H9 (cell line): ENCODE data around the gene ARHGAP24. TPM values are rescaled to one million over a fixed set of nuclear protein-coding genes. Genes with fewer than 3 reads are reported as not detected.

Experiments used
- DNase-seq: peaks from one replicate; pipeline ENCODE4 v3.0.0-alpha.2; 2017
- H2AFZ ChIP-seq: one replicate; pipeline ENCODE4 v1.6.1; 2013; ENCODE audit warnings: mild to moderate bottlenecking, low read length, control low read depth, moderate library complexity
- H2AK5ac ChIP-seq: 2 replicates; pipeline ENCODE4 v1.6.1; 2013; ENCODE audit warnings: low read length, control low read depth, mixed read lengths; ENCODE audit not compliant: insufficient read length
- H2BK120ac ChIP-seq: one replicate; pipeline ENCODE4 v1.6.1; 2013; ENCODE audit warnings: low read depth, mild to moderate bottlenecking, low read length, control low read depth, inconsistent platforms; ENCODE audit not compliant: poor library complexity, severe bottlenecking
- H2BK12ac ChIP-seq: 2 replicates; pipeline ENCODE4 v1.6.1; 2013; ENCODE audit warnings: low read length, control low read depth, mixed read lengths, low read depth; ENCODE audit not compliant: insufficient read length
- H2BK15ac ChIP-seq: 2 replicates; pipeline ENCODE4 v1.6.1; 2013; ENCODE audit warnings: low read depth, low read length, control low read depth
- H2BK20ac ChIP-seq: one replicate; pipeline ENCODE4 v1.6.1; 2013; ENCODE audit warnings: low read depth, mild to moderate bottlenecking, low read length, control low read depth, inconsistent platforms; ENCODE audit not compliant: poor library complexity, severe bottlenecking
- H2BK5ac ChIP-seq: 2 replicates; pipeline ENCODE4 v1.6.1; 2013; ENCODE audit warnings: low read length, control low read depth, mixed read lengths; ENCODE audit not compliant: insufficient read length
- H3K14ac ChIP-seq: 2 replicates; pipeline ENCODE4 v1.6.1; 2013; ENCODE audit warnings: low read length, control low read depth; ENCODE audit not compliant: insufficient read depth
- H3K18ac ChIP-seq: 2 replicates; pipeline ENCODE4 v1.6.1; 2013; ENCODE audit warnings: low read depth, mild to moderate bottlenecking, mixed read lengths, low read length, control low read depth; ENCODE audit not compliant: insufficient read length
- H3K23ac ChIP-seq: 2 replicates; pipeline ENCODE4 v1.6.1; 2013; ENCODE audit warnings: low read length, control low read depth, mixed read lengths, low read depth; ENCODE audit not compliant: insufficient read length
- H3K23me2 ChIP-seq: 2 replicates; pipeline ENCODE4 v1.6.1; 2013; ENCODE audit warnings: low read depth, mild to moderate bottlenecking, mixed read lengths, low read length, control low read depth; ENCODE audit not compliant: insufficient read length, poor library complexity, severe bottlenecking
- H3K27ac ChIP-seq: 2 replicates; pipeline ENCODE4 v1.5.1; 2013; ENCODE audit warnings: low read length, control low read depth, mixed read lengths, low read depth; ENCODE audit not compliant: insufficient read length
- H3K27me3 ChIP-seq: 2 replicates; pipeline ENCODE4 v1.6.1; 2013; ENCODE audit warnings: low read length, control low read depth, inconsistent platforms; ENCODE audit not compliant: insufficient read depth
- H3K4ac ChIP-seq: 2 replicates; pipeline ENCODE4 v1.6.1; 2013; ENCODE audit warnings: low read depth, mild to moderate bottlenecking, control low read depth, inconsistent platforms, low read length, moderate library complexity
- H3K4me1 ChIP-seq: 2 replicates; pipeline ENCODE4 v1.6.1; 2013; ENCODE audit warnings: low read length, control low read depth, inconsistent platforms; ENCODE audit not compliant: insufficient read depth
- H3K4me2 ChIP-seq: 2 replicates; pipeline ENCODE4 v1.6.1; 2013; ENCODE audit warnings: low read length, control low read depth, mixed read lengths; ENCODE audit not compliant: insufficient read length, insufficient read depth
- H3K56ac ChIP-seq: 2 replicates; pipeline ENCODE4 v1.6.1; 2013; ENCODE audit warnings: low read depth, mild to moderate bottlenecking, mixed read lengths, low read length, control low read depth; ENCODE audit not compliant: insufficient read length
- H3K79me1 ChIP-seq: 2 replicates; pipeline ENCODE4 v1.6.1; 2013; ENCODE audit warnings: low read depth, mild to moderate bottlenecking, moderate library complexity, low read length, control low read depth, inconsistent platforms; ENCODE audit not compliant: insufficient read depth, poor library complexity, severe bottlenecking
- H3K79me2 ChIP-seq: 2 replicates; pipeline ENCODE4 v1.6.1; 2013; ENCODE audit warnings: low read length, control low read depth, inconsistent platforms; ENCODE audit not compliant: insufficient read depth
- H3K9ac ChIP-seq: 2 replicates; pipeline ENCODE4 v1.6.1; 2013; ENCODE audit warnings: low read length, control low read depth, mixed read lengths; ENCODE audit not compliant: insufficient read length; ENCODE audit errors: extremely low read depth
- H3K9me3 ChIP-seq: one replicate; pipeline ENCODE4 v1.6.1; 2013; ENCODE audit warnings: low read depth, low read length, inconsistent platforms; ENCODE audit not compliant: control insufficient read depth
- H3T11ph ChIP-seq: one replicate; pipeline ENCODE4 v1.6.1; 2013; ENCODE audit warnings: mild to moderate bottlenecking, low read length, control low read depth, inconsistent platforms
- H4K20me1 ChIP-seq: one replicate; pipeline ENCODE4 v1.6.1; 2013; ENCODE audit not compliant: control insufficient read depth, insufficient read length, insufficient read depth
- H4K5ac ChIP-seq: 2 replicates; pipeline ENCODE4 v1.6.1; 2013; ENCODE audit warnings: low read depth, mild to moderate bottlenecking, mixed read lengths, low read length, control low read depth; ENCODE audit not compliant: insufficient read length
- H4K8ac ChIP-seq: replicated peaks from 2 replicates; pipeline ENCODE4 v1.6.1; 2013; ENCODE audit warnings: low read length, control low read depth, mixed read lengths, low read depth; ENCODE audit not compliant: insufficient read length
- H4K91ac ChIP-seq: 2 replicates; pipeline ENCODE4 v1.6.1; 2013; ENCODE audit warnings: low read depth, mild to moderate bottlenecking, moderate library complexity, mixed read lengths, low read length, control low read depth; ENCODE audit not compliant: insufficient read length
- H3K27ac Mint-ChIP-seq, 3 experiments: 2 replicates in 2 of 3; 3 replicates in 1 of 3; pipeline ENCODE4 v1.8.0; 2020 to 2021; ENCODE audit warnings: mixed read lengths in 3 of 3, mild to moderate bottlenecking in 1 of 3, moderate library complexity in 1 of 3
- H3K27me3 Mint-ChIP-seq: 2 replicates; pipeline ENCODE4 v1.8.0; 2021; ENCODE audit warnings: low read depth, mild to moderate bottlenecking, moderate library complexity, mixed read lengths
- H3K36me3 Mint-ChIP-seq, 3 experiments: 2 replicates in 2 of 3; 3 replicates in 1 of 3; pipeline ENCODE4 v1.8.0; 2020 to 2021; ENCODE audit warnings: low read depth in 3 of 3, mixed read lengths in 3 of 3; ENCODE audit not compliant: insufficient read depth in 1 of 3
- H3K4me1 Mint-ChIP-seq, 2 experiments: 2 replicates each; pipeline ENCODE4 v1.8.0; 2020; ENCODE audit warnings: mixed read lengths in 2 of 2
- H3K4me3 Mint-ChIP-seq, 2 experiments: 2 replicates in 1 of 2; 3 replicates in 1 of 2; pipeline ENCODE4 v1.8.0; 2020 to 2021; ENCODE audit warnings: mild to moderate bottlenecking in 2 of 2, mixed read lengths in 2 of 2, moderate library complexity in 1 of 2
- H3K9me3 Mint-ChIP-seq, 2 experiments: 2 replicates in 1 of 2; 3 replicates in 1 of 2; pipeline ENCODE4 v1.8.0; 2020; ENCODE audit warnings: mild to moderate bottlenecking in 2 of 2, mixed read lengths in 2 of 2, moderate library complexity in 1 of 2
- WGBS: extraction: QIAGEN DNeasy Blood & Tissue Kit; methylation state at CpG from one replicate; pipeline ENCODE4 v1.1.7; 2013; ENCODE audit warnings: missing lambda C conversion rate, low lambda C conversion rate, mixed read lengths; ENCODE audit not compliant: insufficient read length; ENCODE audit errors: extremely low coverage; 5-methylcytosine and 5-hydroxymethylcytosine counted together
- total RNA-seq: library from RNA; stranded (reverse); gene quantifications from 2 replicates; pipeline ENCODE4 v1.2.1, GENCODE V29; 2021
- TF ChIP-seq, protein P1 (sequence below): fragments of 200-600 bp; sonication (generic); conservative IDR thresholded peaks from 3 replicates; pipeline ENCODE4 v1.8.0; 2021; ENCODE audit warnings: antibody characterized with exemption, mild to moderate bottlenecking

The ARHGAP24 gene
- total RNA-seq, 1 experiment from 2014 or later, result 0.37 TPM

DNA sequence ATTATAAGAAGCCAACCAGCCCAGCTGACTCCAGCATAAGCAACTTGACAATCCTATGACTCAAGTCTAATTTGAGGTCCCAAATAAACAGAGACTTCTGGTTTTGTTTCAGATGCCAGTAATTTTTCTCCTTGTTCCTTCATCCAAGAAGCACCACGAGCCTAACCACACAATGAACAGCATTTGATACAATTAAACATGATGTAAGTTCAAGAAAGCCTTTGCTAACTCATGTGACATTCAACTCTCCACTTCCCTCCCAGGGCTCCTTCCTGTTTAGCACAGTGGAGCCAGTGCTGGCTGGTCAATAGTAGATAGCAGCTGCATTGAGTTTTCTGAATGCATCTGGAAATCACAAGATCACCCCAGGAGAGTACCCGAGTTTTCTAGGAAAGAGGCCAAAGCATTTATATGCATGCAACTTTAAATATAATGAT is 206.3 kb downstream of the ARHGAP24 start:
- no peak overlapping the region for H3K56ac ChIP-seq
- H3K79me1 ChIP-seq, result no peaks in the 10 kb centered on the region
- TF ChIP-seq, protein P1, sequence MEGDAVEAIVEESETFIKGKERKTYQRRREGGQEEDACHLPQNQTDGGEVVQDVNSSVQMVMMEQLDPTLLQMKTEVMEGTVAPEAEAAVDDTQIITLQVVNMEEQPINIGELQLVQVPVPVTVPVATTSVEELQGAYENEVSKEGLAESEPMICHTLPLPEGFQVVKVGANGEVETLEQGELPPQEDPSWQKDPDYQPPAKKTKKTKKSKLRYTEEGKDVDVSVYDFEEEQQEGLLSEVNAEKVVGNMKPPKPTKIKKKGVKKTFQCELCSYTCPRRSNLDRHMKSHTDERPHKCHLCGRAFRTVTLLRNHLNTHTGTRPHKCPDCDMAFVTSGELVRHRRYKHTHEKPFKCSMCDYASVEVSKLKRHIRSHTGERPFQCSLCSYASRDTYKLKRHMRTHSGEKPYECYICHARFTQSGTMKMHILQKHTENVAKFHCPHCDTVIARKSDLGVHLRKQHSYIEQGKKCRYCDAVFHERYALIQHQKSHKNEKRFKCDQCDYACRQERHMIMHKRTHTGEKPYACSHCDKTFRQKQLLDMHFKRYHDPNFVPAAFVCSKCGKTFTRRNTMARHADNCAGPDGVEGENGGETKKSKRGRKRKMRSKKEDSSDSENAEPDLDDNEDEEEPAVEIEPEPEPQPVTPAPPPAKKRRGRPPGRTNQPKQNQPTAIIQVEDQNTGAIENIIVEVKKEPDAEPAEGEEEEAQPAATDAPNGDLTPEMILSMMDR, result no peak
- H3K4me1 Mint-ChIP-seq, result peaks cover 21 to 25% of the 10 kb centered on the region in 2 experiments
- no peak overlapping the region for H2BK12ac ChIP-seq
- H3K27me3 ChIP-seq, result no peaks in the 10 kb centered on the region
- no peak overlapping the region for H3K4me2 ChIP-seq
- no peak overlapping the region for H3K23ac ChIP-seq
- no peak overlapping the region for H3K14ac ChIP-seq
- no peak overlapping the region for H2AK5ac ChIP-seq
- no peaks in the 10 kb centered on the region for H3K36me3 Mint-ChIP-seq
- H3K18ac ChIP-seq, result no peak overlapping the region
- H2BK120ac ChIP-seq, result no peak overlapping the region
- H3K9me3 Mint-ChIP-seq, result no peaks in the 10 kb centered on the region; a peak in 1 of 5 replicates
- H3K4me1 ChIP-seq, result 0 out of 2 replicates have a peak, but pooled peaks cover 3% of the 10 kb centered on the region
- H2AFZ ChIP-seq, result no peak overlapping the region
- H3K9ac ChIP-seq, result no peak overlapping the region
- no peak overlapping the region for H4K5ac ChIP-seq
- H2BK5ac ChIP-seq, result no peak overlapping the region
- no peaks in the 10 kb centered on the region for H3K9me3 ChIP-seq
- no peak overlapping the region for H2BK15ac ChIP-seq
- no peaks in the 10 kb centered on the region for H3K23me2 ChIP-seq
- no peak for DNase-seq
- no peaks in the 10 kb centered on the region for H4K20me1 ChIP-seq
- H3K79me2 ChIP-seq, result no peaks in the 10 kb centered on the region
- H3K4me3 Mint-ChIP-seq, result no peak overlapping the region
- no peak overlapping the region for H4K8ac ChIP-seq
- no peak overlapping the region for H3K4ac ChIP-seq
- no peaks in the 10 kb centered on the region for H3K27me3 Mint-ChIP-seq
- H4K91ac ChIP-seq, result no peak overlapping the region
- H3K27ac ChIP-seq, result no peak overlapping the region
- H3T11ph ChIP-seq, result no peak overlapping the region
- no peak overlapping the region for H2BK20ac ChIP-seq
- WGBS, result no CpG with 5 or more reads among the region's 2 CpGs
- H3K27ac Mint-ChIP-seq, result no peak overlapping the region
